ENCODE measurements around the gene COL4A6. TPM values are rescaled to one million over a fixed set of nuclear protein-coding genes. Genes with fewer than 3 reads are reported as not detected.

Gene COL4A6
- total and polyA plus RNA-seq, 4 donors: under 0.01 to 0.09 (median 0.07) TPM; not detected in 1

- H3K4me3 ChIP-seq (ENCODE audit: low read depth in 1 of 3, low read length in 3 of 3): no peak overlapping the region
- no peak for DNase-seq (ENCODE audit: low spot score)
- no peaks in the 10 kb centered on the region for H3K36me3 ChIP-seq (ENCODE audit: control insufficient read depth in 4 of 4, insufficient read depth in 3 of 4, low read depth in 1 of 4, low read length in 3 of 4)
- no peaks in the 10 kb centered on the region for H3K9me3 ChIP-seq (ENCODE audit: control insufficient read depth in 4 of 4, low read length in 3 of 4)
- H3K27me3 ChIP-seq (ENCODE audit: control insufficient read depth in 4 of 4, insufficient read depth in 4 of 4, low read length in 3 of 4): no peaks in the 10 kb centered on the region
- H3K27ac ChIP-seq (ENCODE audit: low read depth in 1 of 2, low read length in 2 of 2): no peak overlapping the region
- no peak for TF ChIP-seq ZBTB33 (IDR thresholded peaks at IDR 0.05)
- TF ChIP-seq CTCF (IDR thresholded peaks at IDR 0.05; ENCODE audit: low read depth, low read length, missing input control): no peak
- no peaks in the 10 kb centered on the region for H3K4me1 ChIP-seq (ENCODE audit: control insufficient read depth in 4 of 4, insufficient read depth in 4 of 4, low read length in 3 of 4)
- no peak overlapping the region for H3K9ac ChIP-seq (ENCODE audit: low read depth in 1 of 2, low read length in 2 of 2)
- 90% methylated on average over 3 of the region's 3 CpGs for WGBS
These were observed 320.2 kb downstream of the COL4A6 start for GRCh38 chrX:108117988-108118387.

- Histone ChIP-seq H3K9ac (ENCODE audit: low read depth in 1 of 2, low read length in 2 of 2) (no peak overlapping the region), H3K27ac (ENCODE audit: low read depth in 1 of 2, low read length in 2 of 2) (no peak overlapping the region), H3K9me3 (ENCODE audit: control insufficient read depth in 4 of 4, low read length in 3 of 4) (no peaks in the 10 kb centered on the region), H3K4me1 (ENCODE audit: control insufficient read depth in 4 of 4, insufficient read depth in 4 of 4, low read length in 3 of 4) (no peaks in the 10 kb centered on the region), H3K4me3 (ENCODE audit: low read depth in 1 of 3, low read length in 3 of 3) (no peak overlapping the region), H3K36me3 (ENCODE audit: control insufficient read depth in 4 of 4, insufficient read depth in 3 of 4, low read depth in 1 of 4, low read length in 3 of 4) (no peaks in the 10 kb centered on the region), H3K27me3 (ENCODE audit: control insufficient read depth in 4 of 4, insufficient read depth in 4 of 4, low read length in 3 of 4) (no peaks in the 10 kb centered on the region)
- TF ChIP-seq MAX (IDR thresholded peaks at IDR 0.05): no peak
- TF ChIP-seq NR2F2 (IDR thresholded peaks at IDR 0.05): no peak
- TF ChIP-seq RXRA (IDR thresholded peaks at IDR 0.05): no peak
- no peak for TF ChIP-seq SP1 (IDR thresholded peaks at IDR 0.05)
- DNase-seq (ENCODE audit: low spot score): no peak
These were observed 323.7 kb downstream of the COL4A6 start for GRCh38 chrX:108114541-108114940.

Other genes starting within 250 kb of the COL4A6 start
- 10 to 100 TPM in 1 of 2 donors, 1 to 10 TPM in 1; 1.3 to 10.3 TPM for gene COL4A5, start 1.4 kb upstream of the COL4A6 start, total RNA-seq
- gene COL4A5, start 1.4 kb upstream of the COL4A6 start, polyA plus RNA-seq: 1 to 10 TPM in 1 of 2 donors, under 1 TPM in 1; 0.63 to 1.0 TPM